ENCODE data around the gene CCDC60. TPM values are rescaled to one million over a fixed set of nuclear protein-coding genes. Genes with fewer than 3 reads are reported as not detected.

Gene CCDC60
- polyA plus RNA-seq, 3 donors = not detected

DNA sequence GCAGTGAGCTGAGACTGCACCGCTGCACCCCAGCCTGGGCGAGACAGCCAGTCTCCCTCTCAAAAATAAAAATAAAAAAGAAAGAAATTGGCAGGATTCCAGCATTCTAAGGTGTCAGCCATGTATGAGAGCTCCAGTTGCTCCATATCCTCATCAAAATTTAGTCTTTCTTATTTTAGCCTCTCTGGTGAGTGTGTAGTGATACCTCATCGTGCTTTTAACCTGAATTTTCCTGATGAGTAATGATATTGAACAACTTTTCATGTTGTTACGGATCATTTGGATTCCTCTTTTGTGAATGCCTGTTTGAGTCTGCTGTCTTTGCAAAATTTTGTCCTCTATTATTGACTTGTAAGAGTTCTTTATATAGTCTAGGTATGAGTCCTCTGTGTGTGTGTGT lies 28.5 kb downstream of the CCDC60 start:
- no peak overlapping the region for H3K9ac ChIP-seq (ENCODE audit: insufficient read depth, low read length, poor library complexity, severe bottlenecking)
- H3K9me3 Mint-ChIP-seq = peaks cover 0 to 4% (median 3%) of the 10 kb centered on the region in 7 donors
- peaks cover 0 to 3% of the 10 kb centered on the region in 2 donors for H3K27me3 ChIP-seq (ENCODE audit: control insufficient read depth in 2 of 2, insufficient read depth in 2 of 2, low read length in 2 of 2)
- H3K4me1 ChIP-seq (ENCODE audit: control insufficient read depth in 1 of 2, insufficient read depth in 2 of 2, low read length in 2 of 2) = no peaks in the 10 kb centered on the region
- no peak overlapping the region for H3K4me3 ChIP-seq (replicated peaks in 1 of 3; ENCODE audit: low read depth in 2 of 3, low read length in 3 of 3)
- intact Hi-C loops (cut with micrococcal nuclease) = no loop called here
- no peaks in the 10 kb centered on the region for H3K4me1 Mint-ChIP-seq
- H3K27me3 Mint-ChIP-seq (ENCODE audit: low read depth in 3 of 3) = peaks cover 0 to 2% (median 1%) of the 10 kb centered on the region in 3 donors
- WGBS (ENCODE audit: insufficient coverage) = 100% methylated on average over 1 of the region's 4 CpGs
- TF ChIP-seq, protein P1, sequence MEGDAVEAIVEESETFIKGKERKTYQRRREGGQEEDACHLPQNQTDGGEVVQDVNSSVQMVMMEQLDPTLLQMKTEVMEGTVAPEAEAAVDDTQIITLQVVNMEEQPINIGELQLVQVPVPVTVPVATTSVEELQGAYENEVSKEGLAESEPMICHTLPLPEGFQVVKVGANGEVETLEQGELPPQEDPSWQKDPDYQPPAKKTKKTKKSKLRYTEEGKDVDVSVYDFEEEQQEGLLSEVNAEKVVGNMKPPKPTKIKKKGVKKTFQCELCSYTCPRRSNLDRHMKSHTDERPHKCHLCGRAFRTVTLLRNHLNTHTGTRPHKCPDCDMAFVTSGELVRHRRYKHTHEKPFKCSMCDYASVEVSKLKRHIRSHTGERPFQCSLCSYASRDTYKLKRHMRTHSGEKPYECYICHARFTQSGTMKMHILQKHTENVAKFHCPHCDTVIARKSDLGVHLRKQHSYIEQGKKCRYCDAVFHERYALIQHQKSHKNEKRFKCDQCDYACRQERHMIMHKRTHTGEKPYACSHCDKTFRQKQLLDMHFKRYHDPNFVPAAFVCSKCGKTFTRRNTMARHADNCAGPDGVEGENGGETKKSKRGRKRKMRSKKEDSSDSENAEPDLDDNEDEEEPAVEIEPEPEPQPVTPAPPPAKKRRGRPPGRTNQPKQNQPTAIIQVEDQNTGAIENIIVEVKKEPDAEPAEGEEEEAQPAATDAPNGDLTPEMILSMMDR (IDR thresholded peaks at IDR 0.05) = no peak
- DNase-seq = no peak
- H3K4me2 ChIP-seq (replicated peaks; ENCODE audit: extremely low read depth, low read length, poor library complexity, severe bottlenecking) = no peak overlapping the region
- no peak overlapping the region for H2AFZ ChIP-seq (ENCODE audit: insufficient read depth, low read depth, low read length, poor library complexity, severe bottlenecking)
- H3K27ac ChIP-seq (ENCODE audit: low read depth in 1 of 2, low read length in 2 of 2) = no peak overlapping the region
- no peaks in the 10 kb centered on the region for H3K36me3 ChIP-seq (replicated peaks in 1 of 2; ENCODE audit: control insufficient read depth in 1 of 2, insufficient read depth in 2 of 2, low read length in 2 of 2)
- H4K20me1 ChIP-seq (ENCODE audit: insufficient read depth, low read length) = no peaks in the 10 kb centered on the region
- H3K36me3 Mint-ChIP-seq = no peaks in the 10 kb centered on the region
- no peak overlapping the region for H3K4me3 Mint-ChIP-seq
- H3K9me3 ChIP-seq (replicated peaks in 1 of 2; ENCODE audit: control insufficient read depth in 1 of 2, insufficient read depth in 1 of 2, low read length in 2 of 2) = no peaks in the 10 kb centered on the region
- no peaks in the 10 kb centered on the region for H3K79me2 ChIP-seq (ENCODE audit: insufficient read depth, low read length)
- no peak overlapping the region for H3K27ac Mint-ChIP-seq

DNA sequence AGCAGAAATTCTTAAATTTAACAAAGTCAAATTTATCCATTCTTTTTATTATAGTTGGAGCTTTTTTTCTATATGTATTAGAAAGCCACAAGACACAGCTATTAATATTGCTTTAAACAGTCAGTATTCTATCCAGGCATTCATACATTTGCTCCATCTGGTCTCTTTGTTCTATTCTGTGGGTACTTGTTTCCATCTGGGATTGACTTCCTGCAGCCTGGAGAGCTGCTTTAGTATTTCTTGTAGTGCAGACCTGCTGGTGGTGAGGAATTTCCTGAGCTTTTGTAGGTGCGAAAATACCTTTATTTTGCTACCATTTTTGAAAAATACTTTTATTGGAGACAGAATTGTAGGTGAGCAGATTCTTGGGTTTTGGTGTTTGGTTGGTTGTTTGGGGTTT lies 29.0 kb downstream of the CCDC60 start:
- no peaks in the 10 kb centered on the region for H4K20me1 ChIP-seq (ENCODE audit: insufficient read depth, low read length)
- H3K27ac ChIP-seq (ENCODE audit: low read depth in 1 of 2, low read length in 2 of 2) = no peak overlapping the region
- DNase-seq = no peak
- H3K4me2 ChIP-seq (replicated peaks; ENCODE audit: extremely low read depth, low read length, poor library complexity, severe bottlenecking) = no peak overlapping the region
- Mint-ChIP-seq H3K36me3 (no peaks in the 10 kb centered on the region), H3K27ac (no peak overlapping the region), H3K4me1 (no peaks in the 10 kb centered on the region), H3K9me3 (peaks cover 0 to 4% (median 1%) of the 10 kb centered on the region in 7 donors), H3K4me3 (no peak overlapping the region), H3K27me3 (ENCODE audit: low read depth in 3 of 3) (peaks cover 0 to 2% (median 1%) of the 10 kb centered on the region in 3 donors)
- H3K9me3 ChIP-seq (replicated peaks in 1 of 2; ENCODE audit: control insufficient read depth in 1 of 2, insufficient read depth in 1 of 2, low read length in 2 of 2) = no peaks in the 10 kb centered on the region
- intact Hi-C loops (cut with micrococcal nuclease) = no loop called here
- H3K4me1 ChIP-seq (ENCODE audit: control insufficient read depth in 1 of 2, insufficient read depth in 2 of 2, low read length in 2 of 2) = no peaks in the 10 kb centered on the region
- H3K4me3 ChIP-seq (replicated peaks in 1 of 3; ENCODE audit: low read depth in 2 of 3, low read length in 3 of 3) = no peak overlapping the region
- no peaks in the 10 kb centered on the region for H3K79me2 ChIP-seq (ENCODE audit: insufficient read depth, low read length)
- H3K36me3 ChIP-seq (replicated peaks in 1 of 2; ENCODE audit: control insufficient read depth in 1 of 2, insufficient read depth in 2 of 2, low read length in 2 of 2) = no peaks in the 10 kb centered on the region
- peaks cover 0 to 3% of the 10 kb centered on the region in 2 donors for H3K27me3 ChIP-seq (ENCODE audit: control insufficient read depth in 2 of 2, insufficient read depth in 2 of 2, low read length in 2 of 2)
- no peak overlapping the region for H2AFZ ChIP-seq (ENCODE audit: insufficient read depth, low read depth, low read length, poor library complexity, severe bottlenecking)
- WGBS (ENCODE audit: insufficient coverage) = no CpG with 5 or more reads among the region's 1 CpG
- TF ChIP-seq, protein P1 (IDR thresholded peaks at IDR 0.05) = no peak
- no peak overlapping the region for H3K9ac ChIP-seq (ENCODE audit: insufficient read depth, low read length, poor library complexity, severe bottlenecking)

Data from CD14-positive monocyte (primary cell).